Activated T-helper 1 cell treated with anti-CD3 and anti-CD28 coated beads, Interleukin-12 subunit alpha, Interleukin-12 subunit beta, Interleukin-2, Interleukin-4 antibody, amounts not matched to agents 30 ng/mL and 10 ng/mL and 1 ng/mL, durations not matched to agents 14 hours and 24 hours and 36 hours (primary cell): ENCODE results near the gene STK17B. TPM values are rescaled to one million over a fixed set of nuclear protein-coding genes. Genes with fewer than 3 reads are reported as not detected.
"Not testable (repeated sequence)": the region's sequence is repeated elsewhere in the genome, so short reads cannot be mapped to it uniquely, and the experiment has no call there.

Experiments
- DNase-seq: peaks from one replicate; pipeline ENCODE4 v3.0.0; 2021; ENCODE audit warnings: low spot score
- H3K27ac Mint-ChIP-seq: one replicate; pipeline ENCODE4 v1.8.0; 2021; ENCODE audit warnings: mild to moderate bottlenecking, mixed read lengths
- H3K27me3 Mint-ChIP-seq: one replicate; pipeline ENCODE4 v1.8.0; 2022; ENCODE audit warnings: mild to moderate bottlenecking, moderate library complexity, mixed read lengths; ENCODE audit not compliant: insufficient read depth
- H3K36me3 Mint-ChIP-seq: one replicate; pipeline ENCODE4 v1.8.0; 2021; ENCODE audit warnings: low read depth, mixed read lengths
- H3K4me1 Mint-ChIP-seq: one replicate; pipeline ENCODE4 v1.8.0; 2021; ENCODE audit warnings: low read depth, mixed read lengths
- H3K4me3 Mint-ChIP-seq: one replicate; pipeline ENCODE4 v1.8.0; 2021; ENCODE audit warnings: mild to moderate bottlenecking, moderate library complexity, mixed read lengths
- H3K9me3 Mint-ChIP-seq: one replicate; pipeline ENCODE4 v1.8.0; 2021; ENCODE audit warnings: mixed read lengths
- intact Hi-C: fragments of 100-400 bp; cut with micrococcal nuclease; formaldehyde crosslinking; loops from one replicate; pipeline ENCODE4 v1.15.1; 2024
- total RNA-seq: library from RNA; stranded (reverse); gene quantifications from 2 replicates; pipeline ENCODE4 v1.2.3, GENCODE V29; 2022

The STK17B gene
- total RNA-seq, 1 donor from 2014 or later = 148 TPM

DNA sequence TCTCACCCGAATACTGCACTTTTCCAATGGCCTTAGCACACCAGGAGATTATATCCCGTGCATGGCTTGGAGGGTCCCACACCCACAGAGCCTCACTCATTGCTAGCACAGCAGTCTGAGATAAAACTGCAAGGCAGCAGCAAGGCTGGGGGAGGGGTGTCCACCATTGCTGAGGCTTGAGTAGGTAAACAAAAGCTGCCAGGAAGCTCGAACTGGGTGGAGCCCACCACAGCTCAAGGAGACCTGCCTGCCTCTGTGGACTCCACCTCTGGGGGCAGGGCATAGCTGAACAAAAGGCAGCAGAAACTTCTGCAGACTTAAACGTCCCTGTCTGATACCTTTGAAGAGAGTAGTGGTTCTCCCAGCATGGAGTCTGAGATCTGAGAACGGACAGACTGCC is 81.9 kb downstream of the STK17B start:
- peaks cover 44% of the 10 kb centered on the region for H3K9me3 Mint-ChIP-seq
- intact Hi-C loops, H3K27ac Mint-ChIP-seq: not testable (repeated sequence)

GRCh38 chr2:196088203-196088602 is 83.2 kb downstream of the STK17B start:
- Mint-ChIP-seq H3K27ac (no peak overlapping the region), H3K9me3 (peaks cover 42% of the 10 kb centered on the region), H3K4me1 (peaks cover 13% of the 10 kb centered on the region), H3K27me3 (peaks cover 3% of the 10 kb centered on the region), H3K4me3 (no peak overlapping the region), H3K36me3 (peaks cover 10% of the 10 kb centered on the region)
- intact Hi-C loops = no loop called here
- no peak for DNase-seq

More for the DNA sequence above, 81.9 kb downstream of the STK17B start:
- H3K4me1 Mint-ChIP-seq = peaks cover 13% of the 10 kb centered on the region
- peak; percentile 9 for DNase-seq
- H3K36me3 Mint-ChIP-seq, H3K27me3 Mint-ChIP-seq, H3K4me3 Mint-ChIP-seq: not testable (repeated sequence)

DNA sequence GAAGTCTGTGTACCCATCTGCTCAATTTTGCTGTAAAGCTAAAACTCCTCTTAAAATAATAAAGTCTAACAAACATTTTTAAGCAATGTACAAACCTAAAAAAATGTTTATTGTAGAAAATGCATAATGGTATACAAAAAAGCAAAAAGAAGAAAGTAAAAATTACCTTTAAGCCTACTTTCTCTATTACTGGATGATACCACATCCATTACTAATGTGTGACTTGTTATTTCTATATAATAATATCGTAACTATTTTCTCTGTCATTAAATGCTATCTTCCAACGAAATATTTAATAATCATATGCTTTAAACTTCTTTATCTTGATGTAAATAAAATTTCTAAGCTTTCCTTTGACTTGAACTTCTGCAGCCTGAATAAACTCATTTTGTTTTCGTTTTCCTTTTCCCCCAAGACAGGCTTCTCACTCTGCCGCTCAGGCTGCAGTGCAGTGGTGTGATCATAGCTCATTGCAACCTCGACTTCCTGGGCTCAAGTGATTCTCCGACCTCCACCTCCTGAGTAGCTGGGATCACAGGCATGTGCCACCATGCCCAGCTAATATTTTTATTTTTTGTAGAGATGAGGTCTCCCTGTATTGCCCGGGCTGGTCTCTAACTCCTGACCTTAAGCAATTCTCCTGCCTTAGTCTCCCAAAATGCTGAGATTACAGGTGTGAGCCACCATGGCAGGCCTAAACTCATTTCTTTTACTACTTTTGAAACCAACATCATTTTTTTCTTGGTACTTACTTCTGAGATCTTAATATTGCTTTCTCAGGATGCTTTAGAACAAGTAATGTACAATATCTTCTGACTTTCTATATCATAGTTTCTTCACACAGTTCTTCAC is 84.6 kb downstream of the STK17B start:
- no peak overlapping the region for H3K4me3 Mint-ChIP-seq
- H3K36me3 Mint-ChIP-seq = peaks cover 19% of the 10 kb centered on the region
- no peak for DNase-seq
- peaks cover 13% of the 10 kb centered on the region for H3K4me1 Mint-ChIP-seq
- H3K27ac Mint-ChIP-seq = peak overlapping the region; percentile 26
- peaks cover 51% of the 10 kb centered on the region for H3K9me3 Mint-ChIP-seq
- intact Hi-C loops = no loop called here
- peaks cover 3% of the 10 kb centered on the region for H3K27me3 Mint-ChIP-seq

DNA sequence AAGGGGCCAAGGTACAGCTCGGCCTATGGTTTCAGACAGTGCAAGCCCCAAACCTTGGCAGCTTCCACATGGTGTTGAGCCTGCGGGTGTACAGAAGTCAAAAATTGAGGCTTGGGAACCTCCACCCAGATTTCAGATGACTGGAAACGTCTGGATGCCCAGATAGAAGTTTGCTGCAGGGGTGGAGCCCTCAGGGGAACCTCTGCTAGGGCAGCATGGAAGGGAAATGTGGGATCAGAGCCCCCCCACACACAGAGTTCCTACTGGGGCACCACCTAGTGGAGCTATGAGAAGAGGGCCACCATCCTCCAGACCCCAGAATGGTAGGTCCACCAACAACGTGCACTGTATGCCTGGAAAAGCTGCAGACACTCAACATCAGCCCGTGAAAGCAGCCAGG is 87.8 kb downstream of the STK17B start:
- H3K4me3 Mint-ChIP-seq = no peak overlapping the region
- no peak for DNase-seq
- H3K36me3 Mint-ChIP-seq = peaks cover 15% of the 10 kb centered on the region
- intact Hi-C loops = no loop called here
- peaks cover 36% of the 10 kb centered on the region for H3K9me3 Mint-ChIP-seq
- H3K27ac Mint-ChIP-seq = no peak overlapping the region
- peaks cover 3% of the 10 kb centered on the region for H3K27me3 Mint-ChIP-seq
- H3K4me1 Mint-ChIP-seq = peaks cover 22% of the 10 kb centered on the region

Other genes starting within 250 kb of the STK17B start
- not detected in 2 replicates for gene DNAH7, start 102.7 kb downstream of the STK17B start, total RNA-seq